ENCODE measurements around the gene UQCRHL. TPM values are rescaled to one million over a fixed set of nuclear protein-coding genes. Genes with fewer than 3 reads are reported as not detected.
"Not testable (repeated sequence)": the region's sequence is repeated elsewhere in the genome, so short reads cannot be mapped to it uniquely, and the experiment has no call there.

UQCRHL gene
- total RNA-seq, 2 donors from 2014 or later: 1.8 to 2.2 TPM

- no peak for ATAC-seq (replicated peaks)
- Mint-ChIP-seq H3K4me3 (no peak overlapping the region), H3K36me3 (ENCODE audit: low read depth) (peaks cover 6% of the 10 kb centered on the region), H3K27ac (no peak overlapping the region), H3K9me3 (no peaks in the 10 kb centered on the region), H3K27me3 (no peaks in the 10 kb centered on the region), H3K4me1 (peaks cover 5% of the 10 kb centered on the region)
These were observed 36.5 kb upstream of the UQCRHL start for GRCh38 chr1:15843826-15844572.

GRCh38 chr1:15838721-15839120 is 31.3 kb upstream of the UQCRHL start:
- Mint-ChIP-seq H3K27ac (no peak overlapping the region), H3K4me3 (no peak overlapping the region), H3K36me3 (ENCODE audit: low read depth) (peaks cover 18% of the 10 kb centered on the region), H3K27me3 (no peaks in the 10 kb centered on the region), H3K9me3 (no peaks in the 10 kb centered on the region), H3K4me1 (no peaks in the 10 kb centered on the region)
- no peak for ATAC-seq (replicated peaks)

DNA sequence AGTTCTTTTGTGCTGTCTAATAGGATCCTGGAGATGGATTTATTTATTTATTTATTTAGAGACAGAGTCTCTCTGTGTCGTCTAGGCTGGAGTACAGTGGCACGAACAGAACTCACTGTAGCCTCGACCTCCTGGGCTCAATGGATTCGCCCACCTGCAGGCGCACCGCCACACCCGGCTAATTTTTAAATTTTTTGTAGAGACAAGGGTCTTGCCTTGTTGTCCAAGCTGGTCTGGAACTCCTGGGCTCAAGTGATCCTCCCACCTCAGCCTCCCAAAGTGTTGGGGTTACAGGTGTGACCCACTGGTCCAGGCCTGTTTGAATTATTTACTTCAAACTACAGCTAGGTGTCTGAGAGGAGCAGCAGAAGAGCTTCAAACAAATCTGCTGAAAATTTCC is 30.5 kb upstream of the UQCRHL start:
- H3K9me3 Mint-ChIP-seq: no peaks in the 10 kb centered on the region
- no peaks in the 10 kb centered on the region for H3K4me1 Mint-ChIP-seq
- H3K27ac Mint-ChIP-seq: peak overlapping the region; percentile 51
- no peak for ATAC-seq (replicated peaks)
- H3K27me3 Mint-ChIP-seq: no peaks in the 10 kb centered on the region
- H3K4me3 Mint-ChIP-seq: peak overlapping the region; percentile 96
- H3K36me3 Mint-ChIP-seq (ENCODE audit: low read depth): peaks cover 18% of the 10 kb centered on the region

GRCh38 chr1:15836772-15837669 is 29.6 kb upstream of the UQCRHL start:
- Mint-ChIP-seq H3K4me3 (peak overlapping the region; percentile 96), H3K27ac (peak overlapping the region; percentile 97), H3K4me1 (no peaks in the 10 kb centered on the region), H3K36me3 (ENCODE audit: low read depth) (peaks cover 18% of the 10 kb centered on the region), H3K9me3 (no peaks in the 10 kb centered on the region), H3K27me3 (no peaks in the 10 kb centered on the region)
- ATAC-seq (replicated peaks): peak; percentile 10

- H3K4me3 Mint-ChIP-seq: peak overlapping the region; percentile 96
- not testable (repeated sequence) for ATAC-seq (replicated peaks)
These were observed 29.0 kb upstream of the UQCRHL start for GRCh38 chr1:15836511-15836771.

GRCh38 chr1:15835741-15836510 is 28.5 kb upstream of the UQCRHL start:
- Mint-ChIP-seq H3K27ac (peak overlapping the region; percentile 97), H3K27me3 (no peaks in the 10 kb centered on the region), H3K4me3 (peak overlapping the region; percentile 96), H3K4me1 (no peaks in the 10 kb centered on the region), H3K9me3 (no peaks in the 10 kb centered on the region), H3K36me3 (ENCODE audit: low read depth) (peaks cover 18% of the 10 kb centered on the region)
- ATAC-seq (replicated peaks): peak; percentile 60

More at GRCh38 chr1:15836511-15836771, 29.0 kb upstream of the UQCRHL start:
- H3K9me3 Mint-ChIP-seq, H3K27me3 Mint-ChIP-seq, H3K4me1 Mint-ChIP-seq: not testable (repeated sequence)
- H3K27ac Mint-ChIP-seq: peak overlapping the region; percentile 97
- peaks cover 18% of the 10 kb centered on the region for H3K36me3 Mint-ChIP-seq (ENCODE audit: low read depth)

GRCh38 chr1:15835205-15835740 is 27.8 kb upstream of the UQCRHL start:
- Mint-ChIP-seq H3K4me1 (no peaks in the 10 kb centered on the region), H3K27me3 (no peaks in the 10 kb centered on the region), H3K4me3 (peak overlapping the region; percentile 96), H3K9me3 (no peaks in the 10 kb centered on the region), H3K27ac (peak overlapping the region; percentile 97), H3K36me3 (ENCODE audit: low read depth) (peaks cover 18% of the 10 kb centered on the region)
- ATAC-seq (replicated peaks): peak; percentile 11

DNA sequence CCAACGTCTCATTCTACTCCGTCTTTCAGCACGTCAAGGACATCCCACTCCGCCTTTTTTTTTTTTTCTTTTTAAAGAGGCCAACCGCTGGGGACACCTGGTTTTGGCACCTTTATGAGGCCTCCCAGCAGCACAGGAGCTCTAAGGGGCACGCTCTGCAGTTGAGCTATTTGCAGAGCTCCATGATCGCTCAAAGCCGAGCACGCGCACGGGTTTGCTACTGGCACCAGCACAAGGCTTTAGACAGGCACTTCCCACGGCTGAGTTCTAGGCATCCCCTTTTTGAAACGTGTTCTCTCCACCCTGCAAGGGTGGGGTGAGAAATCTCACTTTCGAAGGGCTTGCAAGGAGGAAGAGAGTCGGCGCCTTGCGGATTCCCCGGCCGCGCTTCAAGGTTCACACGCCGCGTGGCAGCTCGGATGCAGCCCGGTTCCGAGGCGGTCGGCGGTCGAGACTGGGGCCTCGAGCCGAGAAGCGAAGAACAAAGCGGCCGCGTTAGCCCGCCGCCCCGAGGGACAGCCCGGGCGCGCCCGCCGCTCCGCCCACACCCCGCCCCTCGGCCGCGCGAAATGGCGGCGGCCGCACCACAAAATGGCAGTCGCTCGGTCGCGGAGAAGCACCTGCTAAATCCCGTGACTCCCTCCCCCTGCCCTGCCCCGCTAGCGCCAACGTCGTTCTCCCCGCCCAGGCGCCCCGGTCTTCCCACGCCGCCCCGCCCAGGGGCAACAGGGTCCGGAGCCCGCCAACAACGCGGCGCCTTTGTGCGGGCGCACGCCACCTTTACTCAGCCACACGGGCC is 27.2 kb upstream of the UQCRHL start:
- ATAC-seq (replicated peaks): peak; percentile 65
- no peaks in the 10 kb centered on the region for H3K9me3 Mint-ChIP-seq
- H3K4me3 Mint-ChIP-seq: peak overlapping the region; percentile 96

GRCh38 chr1:15833842-15834405 is 26.5 kb upstream of the UQCRHL start:
- ATAC-seq (replicated peaks): no peak
- H3K36me3 Mint-ChIP-seq (ENCODE audit: low read depth): peaks cover 18% of the 10 kb centered on the region

More for the DNA sequence above, 27.2 kb upstream of the UQCRHL start:
- Mint-ChIP-seq H3K27me3 (no peaks in the 10 kb centered on the region), H3K27ac (peak overlapping the region; percentile 97), H3K36me3 (ENCODE audit: low read depth) (peaks cover 18% of the 10 kb centered on the region), H3K4me1 (peaks cover 6% of the 10 kb centered on the region)

GRCh38 chr1:15833069-15833679 is 25.7 kb upstream of the UQCRHL start:
- H3K4me3 Mint-ChIP-seq: peak overlapping the region; percentile 96
- no peaks in the 10 kb centered on the region for H3K27me3 Mint-ChIP-seq
- peaks cover 6% of the 10 kb centered on the region for H3K4me1 Mint-ChIP-seq
- ATAC-seq (replicated peaks): peak; percentile 18
- H3K36me3 Mint-ChIP-seq (ENCODE audit: low read depth): peaks cover 18% of the 10 kb centered on the region
- H3K9me3 Mint-ChIP-seq: no peaks in the 10 kb centered on the region
- peak overlapping the region; percentile 97 for H3K27ac Mint-ChIP-seq

More at GRCh38 chr1:15833842-15834405, 26.5 kb upstream of the UQCRHL start:
- Mint-ChIP-seq H3K27ac (peak overlapping the region; percentile 97), H3K9me3 (no peaks in the 10 kb centered on the region), H3K4me3 (peak overlapping the region; percentile 96), H3K4me1 (peaks cover 6% of the 10 kb centered on the region), H3K27me3 (no peaks in the 10 kb centered on the region)

GRCh38 chr1:15830258-15830657 is 22.8 kb upstream of the UQCRHL start:
- Mint-ChIP-seq H3K4me3 (no peak overlapping the region), H3K27me3 (no peaks in the 10 kb centered on the region), H3K36me3 (ENCODE audit: low read depth) (peaks cover 10% of the 10 kb centered on the region), H3K4me1 (peaks cover 11% of the 10 kb centered on the region), H3K9me3 (no peaks in the 10 kb centered on the region), H3K27ac (no peak overlapping the region)
- no peak for ATAC-seq (replicated peaks)

DNA sequence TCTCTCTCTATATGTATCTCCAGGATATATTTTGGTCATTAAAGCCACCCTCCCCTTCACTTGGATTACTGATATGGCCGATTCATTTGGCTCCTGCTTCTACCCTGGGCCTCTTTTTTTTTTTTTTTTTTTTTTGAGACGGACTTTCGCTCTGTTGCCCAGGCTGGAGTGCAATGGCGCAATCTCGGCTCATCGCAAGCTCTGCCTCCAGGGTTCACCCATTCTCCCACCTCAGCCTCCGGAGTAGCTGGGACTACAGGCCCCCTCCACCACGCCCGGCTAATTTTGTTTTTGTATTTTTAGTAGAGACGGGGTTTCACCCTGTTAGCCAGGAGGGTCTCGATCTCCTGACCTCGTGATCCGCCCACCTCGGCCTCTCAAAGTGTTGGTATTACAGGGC is 21.5 kb upstream of the UQCRHL start:
- not testable (repeated sequence) for H3K4me3 Mint-ChIP-seq; H3K36me3 Mint-ChIP-seq (ENCODE audit: low read depth); ATAC-seq (replicated peaks); H3K27me3 Mint-ChIP-seq; H3K9me3 Mint-ChIP-seq; H3K27ac Mint-ChIP-seq
- H3K4me1 Mint-ChIP-seq: peaks cover 11% of the 10 kb centered on the region

DNA sequence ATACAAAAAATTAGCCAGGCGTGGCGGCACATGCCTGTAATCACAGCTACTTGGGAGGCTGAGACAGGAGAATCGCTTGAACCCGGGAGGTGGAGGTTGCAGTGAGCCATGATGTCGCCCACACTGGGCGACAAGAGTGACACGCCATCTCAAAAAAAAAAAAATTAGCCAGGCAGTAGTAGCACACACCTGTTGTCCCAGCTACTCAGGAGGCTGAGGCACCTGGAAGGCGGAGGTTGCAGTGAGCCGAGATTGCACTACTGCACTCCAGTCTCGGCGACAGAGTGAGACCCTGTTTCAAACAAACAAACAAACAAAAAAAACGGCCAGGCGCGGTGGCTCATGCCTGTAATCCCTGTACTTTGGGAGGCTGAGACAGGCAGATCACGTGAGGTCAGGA is 20.1 kb upstream of the UQCRHL start:
- peaks cover 11% of the 10 kb centered on the region for H3K4me1 Mint-ChIP-seq
- ATAC-seq (replicated peaks); H3K4me3 Mint-ChIP-seq; H3K36me3 Mint-ChIP-seq (ENCODE audit: low read depth); H3K9me3 Mint-ChIP-seq; H3K27me3 Mint-ChIP-seq; H3K27ac Mint-ChIP-seq: not testable (repeated sequence)

All from activated T-helper 17 cell treated with anti-CD3 and anti-CD28 coated beads, Interleukin-2, amount 50 U/mL, for 72 hours (primary cell).